HG02938 (cell line): Measurements from ENCODE around the gene PRKCE.

Source experiments
- ATAC-seq: cut with Tn5 transposase; IDR thresholded peaks from one replicate; pipeline ENCODE4 v1.9.1; 2021; ENCODE audit warnings: mild to moderate bottlenecking, moderate library complexity; ENCODE audit not compliant: unreplicated experiment

PRKCE gene

GRCh38 chr2:45802499-45803138, 151.1 kb downstream of the PRKCE start:
- ATAC-seq: no peak

- no peak for ATAC-seq
Observed at GRCh38 chr2:45804987-45805755, 153.7 kb downstream of the PRKCE start.

- no peak for ATAC-seq
Observed at GRCh38 chr2:45806563-45807358, 155.3 kb downstream of the PRKCE start.

- ATAC-seq: no peak
Observed at GRCh38 chr2:45808294-45808800, 156.9 kb downstream of the PRKCE start.

- no peak for ATAC-seq
Observed at GRCh38 chr2:45809205-45809604, 157.7 kb downstream of the PRKCE start.

GRCh38 chr2:45812011-45812500, 160.6 kb downstream of the PRKCE start:
- ATAC-seq: no peak

- no peak for ATAC-seq
Observed at GRCh38 chr2:45813003-45813941, 161.8 kb downstream of the PRKCE start.

- ATAC-seq: no peak
Observed at GRCh38 chr2:45814488-45814887, 163.0 kb downstream of the PRKCE start.

- no peak for ATAC-seq
Observed at GRCh38 chr2:45814951-45815621, 163.6 kb downstream of the PRKCE start.

GRCh38 chr2:45816272-45816671, 164.8 kb downstream of the PRKCE start:
- ATAC-seq: no peak

GRCh38 chr2:45818591-45818990, 167.1 kb downstream of the PRKCE start:
- no peak for ATAC-seq

GRCh38 chr2:45820048-45820447, 168.6 kb downstream of the PRKCE start:
- ATAC-seq: no peak

GRCh38 chr2:45821558-45822271, 170.2 kb downstream of the PRKCE start:
- ATAC-seq: no peak

GRCh38 chr2:45822272-45822630, 170.8 kb downstream of the PRKCE start:
- ATAC-seq: no peak

- ATAC-seq: no peak
Observed at GRCh38 chr2:45823723-45824206, 172.3 kb downstream of the PRKCE start.

GRCh38 chr2:45825001-45825651, 173.7 kb downstream of the PRKCE start:
- ATAC-seq: no peak

- ATAC-seq: no peak
Observed at GRCh38 chr2:45826460-45826859, 175.0 kb downstream of the PRKCE start.

- no peak for ATAC-seq
Observed at GRCh38 chr2:45826884-45827635, 175.6 kb downstream of the PRKCE start.
